Islet of Langerhans (tissue), 1 donor: ENCODE measurements around the gene GBF1.
"Not testable (repeated sequence)": the region's sequence is repeated elsewhere in the genome, so short reads cannot be mapped to it uniquely, and the experiment has no call there.

Source experiments
- FAIRE-seq: peaks from one replicate; lab custom pipeline; 2011; peaks lifted over from hg19 to GRCh38; lab: Jason Lieb, UNC

GBF1 gene

GRCh38 chr10:102231357-102232318 lies 13.7 kb upstream of the GBF1 start:
- no peak for FAIRE-seq

- FAIRE-seq, result no peak
These were observed 11.3 kb upstream of the GBF1 start for GRCh38 chr10:102233997-102234396.

- FAIRE-seq, result no peak
These were observed 10.3 kb upstream of the GBF1 start for GRCh38 chr10:102234888-102235597.

- FAIRE-seq, result no peak
These were observed 9.8 kb upstream of the GBF1 start for GRCh38 chr10:102235598-102235920.

- no peak for FAIRE-seq
These were observed 9.3 kb upstream of the GBF1 start for GRCh38 chr10:102236006-102236405.

GRCh38 chr10:102237711-102238252 lies 7.5 kb upstream of the GBF1 start:
- FAIRE-seq, result no peak

- FAIRE-seq, result no peak
These were observed 4.8 kb upstream of the GBF1 start for GRCh38 chr10:102240467-102241031.

- FAIRE-seq, result no peak
These were observed 4.3 kb upstream of the GBF1 start for GRCh38 chr10:102241032-102241443.

- FAIRE-seq, result no peak
These were observed 3.8 kb upstream of the GBF1 start, which contains the start of gene PITX3 for GRCh38 chr10:102241444-102242117. TSS of gene PITX3 (minus strand) at chr10:102241512. CDS start at chr10:102232080, 9,432 bp downstream.

GRCh38 chr10:102242118-102242485 lies 3.2 kb upstream of the GBF1 start:
- FAIRE-seq, result no peak

GRCh38 chr10:102243309-102243708 lies 2.0 kb upstream of the GBF1 start:
- no peak for FAIRE-seq

GRCh38 chr10:102245932-102246251 lies 560 bp downstream of the GBF1 start:
- no peak for FAIRE-seq

GRCh38 chr10:102246261-102246660 lies 929 bp downstream of the GBF1 start:
- no peak for FAIRE-seq

- FAIRE-seq, result no peak
These were observed 2.4 kb downstream of the GBF1 start for GRCh38 chr10:102247734-102248133.

GRCh38 chr10:102252508-102252907 lies 7.2 kb downstream of the GBF1 start:
- FAIRE-seq, result not testable (repeated sequence)

- no peak for FAIRE-seq
These were observed 9.1 kb downstream of the GBF1 start for GRCh38 chr10:102254426-102254825.

- no peak for FAIRE-seq
These were observed 10.1 kb downstream of the GBF1 start for GRCh38 chr10:102255404-102255803.

- no peak for FAIRE-seq
These were observed 15.9 kb downstream of the GBF1 start for GRCh38 chr10:102261196-102261595.

GRCh38 chr10:102261842-102262241 lies 16.5 kb downstream of the GBF1 start:
- FAIRE-seq, result no peak

GRCh38 chr10:102262744-102263370 lies 17.5 kb downstream of the GBF1 start:
- FAIRE-seq, result no peak

GRCh38 chr10:102264371-102264770 lies 19.0 kb downstream of the GBF1 start:
- no peak for FAIRE-seq

- no peak for FAIRE-seq
These were observed 21.3 kb downstream of the GBF1 start for GRCh38 chr10:102266670-102267069.
